Gastroesophageal sphincter (tissue), 4 donors: ENCODE results near the gene EIF2D. TPM values are rescaled to one million over a fixed set of nuclear protein-coding genes. Genes with fewer than 3 reads are reported as not detected.
A peak's percentile ranks its signal among the peaks of the same experiment; 100 is the strongest.

ENCODE experiments used
- ATAC-seq: fragments of 150-250 bp; one replicate; pipeline ENCODE4 v1.9.1; 2016; ENCODE audit warnings: mild to moderate bottlenecking, moderate library complexity
- H3K27ac ChIP-seq, 4 donors: fragments of 200-600 bp; sonication (generic) in 3 of 4; 1 replicate in 3 of 4; 2 replicates in 1 of 4; pipeline ENCODE4 v1.5.1; 2016 to 2019
- H3K27me3 ChIP-seq: fragments of 200-600 bp; sonication (generic); one replicate; pipeline ENCODE4 v1.5.1; 2019
- H3K36me3 ChIP-seq, 2 donors: fragments of 200-600 bp; sonication (generic); one replicate each; pipeline ENCODE4 v1.5.1; 2019; ENCODE audit warnings: control low read depth in 1 of 2
- H3K4me1 ChIP-seq, 3 donors: fragments of 200-600 bp; sonication (generic); 1 replicate in 2 of 3; 2 replicates in 1 of 3; pipeline ENCODE4 v1.5.1; 2016 to 2019; ENCODE audit warnings: control low read depth in 2 of 3
- H3K4me3 ChIP-seq, 2 donors: fragments of 200-600 bp; sonication (generic); one replicate each; pipeline ENCODE4 v1.5.1; 2019; ENCODE audit warnings: mild to moderate bottlenecking in 1 of 2, moderate library complexity in 1 of 2
- H3K9me3 ChIP-seq, 3 donors: fragments of 200-600 bp; sonication (generic); one replicate each; pipeline ENCODE4 v1.5.1; 2017 to 2019; ENCODE audit warnings: control low read depth in 2 of 3
- EP300 ChIP-seq: sonication (generic); formaldehyde crosslinking; IDR thresholded peaks from one replicate; pipeline ENCODE4 v1.6.1; 2017; ENCODE audit warnings: antibody characterized with exemption, mild to moderate bottlenecking
- POLR2A ChIP-seq, 2 donors: fragments of 450-650 bp; IDR thresholded peaks; one replicate each; pipeline ENCODE4 v1.6.1; 2017; ENCODE audit warnings: antibody characterized with exemption in 2 of 2, mild to moderate bottlenecking in 2 of 2, moderate library complexity in 1 of 2
- POLR2AphosphoS5 ChIP-seq: sonication (generic); formaldehyde crosslinking; IDR thresholded peaks from one replicate; pipeline ENCODE4 v1.6.1; 2017; ENCODE audit warnings: antibody characterized with exemption
- WGBS, 2 donors: methylation state at CpG; one replicate each; pipeline ENCODE4 v1.1.5; 2018; ENCODE audit warnings: low coverage in 1 of 2; 5-methylcytosine and 5-hydroxymethylcytosine counted together
- total RNA-seq, 4 donors: library from RNA; depleted of rRNA; stranded (reverse); fragments of >200 nt; gene quantifications; one replicate each; pipeline ENCODE4 v1.1.0, GENCODE V29; 2016
- TF ChIP-seq, protein P1 (sequence below), 4 experiments: fragments of 200-600 bp in 2 of 4; fragments of 450-650 bp in 2 of 4; sonication (generic) in 1 of 4; IDR thresholded peaks; one replicate each; pipeline ENCODE4 v1.5.1; 2017 to 2019; ENCODE audit warnings: antibody characterized with exemption in 4 of 4, mild to moderate bottlenecking in 2 of 4, moderate library complexity in 2 of 4

Gene EIF2D
- total RNA-seq, 4 donors from 2014 or later: 43.7 to 60.1 (median 52.6) TPM

DNA sequence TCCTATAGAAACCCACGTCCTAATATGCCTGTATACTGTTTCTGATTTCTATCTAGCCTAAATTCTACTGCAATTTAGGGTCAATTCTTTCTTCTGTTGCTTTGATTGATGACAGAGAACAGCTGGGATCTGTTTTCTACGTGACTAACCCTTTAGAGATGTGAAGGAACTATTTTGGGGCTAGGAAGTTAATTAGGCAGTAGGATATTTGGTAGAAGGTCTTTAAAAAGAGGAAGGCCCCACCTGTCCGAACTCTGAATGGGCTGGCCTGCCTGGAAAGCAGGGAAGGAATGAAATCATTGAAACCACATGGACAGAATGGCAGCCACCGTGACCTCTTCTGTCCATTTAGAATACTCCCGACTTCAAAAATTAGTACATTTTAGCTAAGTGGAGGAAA lies 21.0 kb downstream of the EIF2D start:
- Histone ChIP-seq H3K36me3 (peaks cover 0 to 100% of the 10 kb centered on the region in 2 donors), H3K4me3 (no peak overlapping the region), H3K9me3 (no peaks in the 10 kb centered on the region), H3K27me3 (no peaks in the 10 kb centered on the region), H3K4me1 (peaks cover 0 to 38% (median 3%) of the 10 kb centered on the region in 3 donors), H3K27ac (no peak overlapping the region)
- no peak for TF ChIP-seq POLR2A (IDR thresholded peaks at IDR 0.05)
- no peak for ATAC-seq
- 67 to 78% methylated on average over 3 to 4 of the region's 5 CpGs for WGBS, 2 donors

DNA sequence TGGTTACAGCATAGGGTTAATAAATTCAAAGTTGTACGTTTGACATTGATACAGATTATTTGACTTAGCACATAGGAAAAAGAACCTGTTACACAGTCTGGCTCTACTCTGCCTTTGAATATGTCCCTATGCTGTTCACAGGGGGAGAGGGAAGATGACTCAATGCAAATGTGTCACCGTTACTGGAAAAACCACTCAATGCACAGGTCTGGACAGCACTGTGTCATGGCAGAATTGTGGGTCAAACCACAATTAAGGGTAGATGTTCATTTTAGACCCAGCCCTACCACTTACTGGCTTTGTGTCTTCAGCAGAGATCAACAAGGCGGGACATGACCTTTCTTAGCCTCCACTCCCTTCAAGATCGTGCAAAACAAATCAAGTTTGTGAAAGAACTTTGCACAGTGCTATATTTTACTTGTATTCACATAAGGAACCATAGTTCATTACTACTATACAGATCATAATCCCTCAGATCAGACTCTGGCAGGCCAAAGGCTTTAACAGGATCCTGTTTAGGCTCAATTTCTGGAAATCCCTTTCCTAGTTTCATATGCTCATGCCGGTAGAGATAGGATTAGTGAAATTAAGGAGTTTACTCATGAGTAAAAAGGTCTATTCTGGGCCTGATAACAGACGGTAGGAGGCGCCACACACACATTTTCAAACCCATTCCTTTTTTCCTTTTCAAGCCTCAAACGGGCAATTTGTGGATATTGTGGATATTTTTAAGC lies 22.1 kb downstream of the EIF2D start:
- no peak for TF ChIP-seq POLR2A (IDR thresholded peaks at IDR 0.05)
- TF ChIP-seq, protein P1, sequence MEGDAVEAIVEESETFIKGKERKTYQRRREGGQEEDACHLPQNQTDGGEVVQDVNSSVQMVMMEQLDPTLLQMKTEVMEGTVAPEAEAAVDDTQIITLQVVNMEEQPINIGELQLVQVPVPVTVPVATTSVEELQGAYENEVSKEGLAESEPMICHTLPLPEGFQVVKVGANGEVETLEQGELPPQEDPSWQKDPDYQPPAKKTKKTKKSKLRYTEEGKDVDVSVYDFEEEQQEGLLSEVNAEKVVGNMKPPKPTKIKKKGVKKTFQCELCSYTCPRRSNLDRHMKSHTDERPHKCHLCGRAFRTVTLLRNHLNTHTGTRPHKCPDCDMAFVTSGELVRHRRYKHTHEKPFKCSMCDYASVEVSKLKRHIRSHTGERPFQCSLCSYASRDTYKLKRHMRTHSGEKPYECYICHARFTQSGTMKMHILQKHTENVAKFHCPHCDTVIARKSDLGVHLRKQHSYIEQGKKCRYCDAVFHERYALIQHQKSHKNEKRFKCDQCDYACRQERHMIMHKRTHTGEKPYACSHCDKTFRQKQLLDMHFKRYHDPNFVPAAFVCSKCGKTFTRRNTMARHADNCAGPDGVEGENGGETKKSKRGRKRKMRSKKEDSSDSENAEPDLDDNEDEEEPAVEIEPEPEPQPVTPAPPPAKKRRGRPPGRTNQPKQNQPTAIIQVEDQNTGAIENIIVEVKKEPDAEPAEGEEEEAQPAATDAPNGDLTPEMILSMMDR (IDR thresholded peaks at IDR 0.05): peak in 1 of 4 experiments; percentile 11
- H3K9me3 ChIP-seq: no peaks in the 10 kb centered on the region
- peaks cover 0 to 100% of the 10 kb centered on the region in 2 donors for H3K36me3 ChIP-seq
- H3K27ac ChIP-seq: peak overlapping the region in 1 of 4 donors; percentile 47
- 35 to 65% methylated on average over 7 to 8 of the region's 8 CpGs for WGBS, 2 donors
- no peaks in the 10 kb centered on the region for H3K27me3 ChIP-seq
- ATAC-seq: no peak
- peaks cover 0 to 39% (median 3%) of the 10 kb centered on the region in 3 donors for H3K4me1 ChIP-seq
- no peak overlapping the region for H3K4me3 ChIP-seq

DNA sequence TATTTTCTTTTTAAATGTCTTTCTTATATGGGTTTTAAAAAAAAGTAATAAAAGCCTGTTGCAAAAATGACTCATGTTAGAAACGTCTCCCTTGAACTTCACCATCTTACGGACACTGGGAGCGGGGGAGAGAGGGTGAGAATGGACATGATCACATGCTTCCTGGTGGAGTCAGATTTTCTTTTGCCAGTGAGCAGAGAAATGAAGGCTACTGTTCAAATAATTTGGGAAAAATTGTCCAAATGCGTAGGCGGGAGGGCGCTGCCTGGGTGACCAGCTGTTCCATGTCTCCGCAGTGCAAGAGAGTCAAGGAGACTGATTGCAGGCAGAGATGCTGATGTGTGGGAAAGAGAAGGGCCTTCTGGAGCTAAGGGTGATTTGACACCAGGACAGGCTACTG lies 23.1 kb downstream of the EIF2D start:
- TF ChIP-seq POLR2A (IDR thresholded peaks at IDR 0.05): no peak
- TF ChIP-seq, protein P1 (IDR thresholded peaks at IDR 0.05): no peak
- TF ChIP-seq EP300: no peak
- TF ChIP-seq POLR2AphosphoS5: peak; percentile 64
- Histone ChIP-seq H3K27me3 (no peaks in the 10 kb centered on the region), H3K36me3 (peaks cover 0 to 100% of the 10 kb centered on the region in 2 donors), H3K27ac (peak overlapping the region in 2 of 4 donors; percentile 19 to 58), H3K4me1 (peaks cover 0 to 44% (median 3%) of the 10 kb centered on the region in 3 donors), H3K4me3 (no peak overlapping the region), H3K9me3 (no peaks in the 10 kb centered on the region)
- ATAC-seq: peak; percentile 82
- WGBS, 2 donors: 52 to 57% methylated on average over 7 of the region's 7 CpGs

DNA sequence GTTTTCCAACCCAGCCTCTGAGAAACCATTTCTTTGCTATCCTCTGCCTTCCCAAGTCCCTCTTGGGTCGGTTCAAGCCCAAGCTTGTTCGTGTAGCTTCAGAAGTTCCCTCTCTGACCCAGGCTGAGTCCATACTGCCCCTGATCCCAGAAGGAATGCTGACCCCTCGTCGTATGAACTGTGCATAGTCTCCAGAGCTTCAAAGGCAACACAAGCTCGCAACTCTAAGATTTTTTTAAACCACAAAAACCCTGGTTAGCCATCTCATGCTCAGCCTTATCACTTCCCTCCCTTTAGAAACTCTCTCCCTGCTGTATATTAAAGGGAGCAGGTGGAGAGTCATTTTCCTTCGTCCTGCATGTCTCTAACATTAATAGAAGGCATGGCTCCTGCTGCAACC lies 23.8 kb downstream of the EIF2D start:
- H3K9me3 ChIP-seq: no peaks in the 10 kb centered on the region
- peaks cover 0 to 98% of the 10 kb centered on the region in 2 donors for H3K36me3 ChIP-seq
- no peaks in the 10 kb centered on the region for H3K27me3 ChIP-seq
- peaks cover 0 to 44% (median 3%) of the 10 kb centered on the region in 3 donors for H3K4me1 ChIP-seq
- WGBS, 2 donors: 58 to 78% methylated on average over 2 to 6 of the region's 6 CpGs
- H3K4me3 ChIP-seq: no peak overlapping the region
- TF ChIP-seq EP300: no peak
- no peak for TF ChIP-seq POLR2A (IDR thresholded peaks at IDR 0.05)
- TF ChIP-seq, protein P1 (IDR thresholded peaks at IDR 0.05): no peak
- no peak for TF ChIP-seq POLR2AphosphoS5
- peak overlapping the region in 3 of 4 donors; percentile 19 to 58 (median 39) for H3K27ac ChIP-seq
- no peak for ATAC-seq

DNA sequence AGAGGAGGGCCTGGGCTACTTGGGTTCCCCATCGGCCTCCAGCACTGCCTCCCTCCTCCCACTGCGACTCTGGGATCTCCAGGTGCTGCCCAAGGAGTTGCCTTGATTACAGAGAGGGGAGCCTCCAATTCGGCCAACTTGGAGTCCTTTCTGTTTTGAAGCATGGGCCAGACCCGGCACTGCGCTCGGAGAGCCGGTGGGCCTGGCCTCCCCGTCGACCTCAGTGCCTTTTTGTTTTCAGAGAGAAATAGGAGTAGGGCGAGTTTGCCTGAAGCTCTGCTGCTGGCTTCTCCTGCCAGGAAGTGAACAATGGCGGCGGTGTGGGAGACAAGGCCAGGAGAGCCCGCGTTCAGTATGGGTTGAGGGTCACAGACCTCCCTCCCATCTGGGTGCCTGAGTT lies 24.4 kb downstream of the EIF2D start:
- no peak for TF ChIP-seq POLR2AphosphoS5
- no peak for TF ChIP-seq POLR2A (IDR thresholded peaks at IDR 0.05)
- TF ChIP-seq, protein P1 (IDR thresholded peaks at IDR 0.05): no peak
- no peak for TF ChIP-seq EP300
- WGBS, 2 donors: 50% methylated on average over 1 of the region's 14 CpGs; no CpG with 5 or more reads in 1 of the 2 donors
- Histone ChIP-seq H3K4me3 (no peak overlapping the region), H3K36me3 (peaks cover 0 to 95% of the 10 kb centered on the region in 2 donors), H3K27ac (peak overlapping the region in 3 of 4 donors; percentile 19 to 58 (median 39)), H3K27me3 (no peaks in the 10 kb centered on the region), H3K9me3 (no peaks in the 10 kb centered on the region), H3K4me1 (peaks cover 0 to 44% (median 3%) of the 10 kb centered on the region in 3 donors)
- no peak for ATAC-seq
